GM10248 (cell line): ENCODE measurements around the gene SOHLH1.

Experiments used
- CTCF ChIA-PET: fragments of 300-600 bp; sonication (Branson Sonifier 250); formaldehyde crosslinking; extraction: SDS; loops from one replicate; lab custom pipeline; 2021; ENCODE audit warnings: antibody characterized with exemption; lab: Yijun Ruan, JAX
- POLR2A ChIA-PET: fragments of 350-650 bp; sonication (Branson Sonifier 250); formaldehyde crosslinking; extraction: SDS; loops from one replicate; lab custom pipeline; 2020; ENCODE audit warnings: antibody characterized with exemption; lab: Yijun Ruan, JAX
- DNase-seq: peaks from one replicate; pipeline ENCODE4 v3.0.0; 2012; ENCODE audit errors: extremely low spot score
- CTCF ChIP-seq: IDR thresholded peaks from 2 replicates; pipeline ENCODE4 v1.5.1; 2012; ENCODE audit warnings: mild to moderate bottlenecking, low read depth; ENCODE audit errors: extremely low read depth, missing control alignments, control extremely low read depth

SOHLH1 gene

GRCh38 chr9:135737840-135738521 lies 38.7 kb upstream of the SOHLH1 start:
- CTCF ChIA-PET: no interaction called here
- POLR2A ChIA-PET: no interaction called here
- TF ChIP-seq CTCF: no peak
- no peak for DNase-seq

- TF ChIP-seq CTCF: no peak
- no peak for DNase-seq
- ChIA-PET POLR2A (no interaction called here), CTCF (no interaction called here)
These were observed 37.9 kb upstream of the SOHLH1 start for GRCh38 chr9:135736979-135737839.

- CTCF ChIA-PET: no interaction called here
- POLR2A ChIA-PET: no interaction called here
- no peak for DNase-seq
- TF ChIP-seq CTCF: no peak
These were observed 37.1 kb upstream of the SOHLH1 start for GRCh38 chr9:135736272-135736978.

GRCh38 chr9:135734616-135735144 lies 35.4 kb upstream of the SOHLH1 start:
- CTCF ChIA-PET: no interaction called here
- TF ChIP-seq CTCF: no peak

GRCh38 chr9:135732569-135733257 lies 33.4 kb upstream of the SOHLH1 start:
- CTCF ChIA-PET: no interaction called here
- DNase-seq: no peak

More at GRCh38 chr9:135734616-135735144, 35.4 kb upstream of the SOHLH1 start:
- POLR2A ChIA-PET: no interaction called here
- no peak for DNase-seq

More at GRCh38 chr9:135732569-135733257, 33.4 kb upstream of the SOHLH1 start:
- no peak for TF ChIP-seq CTCF
- POLR2A ChIA-PET: no interaction called here
